Small intestine (tissue), 7 donors: ENCODE data around the gene RAPSN. TPM values are rescaled to one million over a fixed set of nuclear protein-coding genes. Genes with fewer than 3 reads are reported as not detected.

Source experiments
- DNase-seq, 2 donors: peaks; one replicate each; pipeline versions ENCODE4 v3.0.0 to v3.0.0-alpha.2; 2013
- FAIRE-seq: peaks from 2 replicates; lab custom pipeline; 2012; peaks lifted over from hg19 to GRCh38; lab: Jason Lieb, UNC
- H3K27ac ChIP-seq, 3 donors: one replicate each; pipeline ENCODE4 v1.5.1; 2013; ENCODE audit warnings: low read length in 2 of 3, mild to moderate bottlenecking in 2 of 3, control low read depth in 1 of 3, inconsistent platforms in 1 of 3, low read depth in 1 of 3, moderate library complexity in 1 of 3
- H3K27me3 ChIP-seq, 3 donors: one replicate each; pipeline ENCODE4 v1.6.1; 2013; ENCODE audit warnings: low read length in 3 of 3, inconsistent platforms in 1 of 3; ENCODE audit not compliant: control insufficient read depth in 3 of 3, insufficient read depth in 3 of 3
- H3K36me3 ChIP-seq, 3 donors: one replicate each; pipeline ENCODE4 v1.6.1; 2013; ENCODE audit warnings: low read length in 3 of 3, inconsistent platforms in 1 of 3, low read depth in 1 of 3, mild to moderate bottlenecking in 1 of 3, moderate library complexity in 1 of 3; ENCODE audit not compliant: control insufficient read depth in 3 of 3, insufficient read depth in 2 of 3
- H3K4me1 ChIP-seq, 3 donors: one replicate each; pipeline ENCODE4 v1.6.1; 2013; ENCODE audit warnings: low read length in 2 of 3, inconsistent platforms in 1 of 3, low read depth in 1 of 3, mild to moderate bottlenecking in 1 of 3, moderate library complexity in 1 of 3; ENCODE audit not compliant: control insufficient read depth in 3 of 3, insufficient read depth in 2 of 3
- H3K4me3 ChIP-seq, 3 donors: one replicate each; pipeline ENCODE4 v1.5.1; 2013; ENCODE audit warnings: low read length in 3 of 3, control low read depth in 1 of 3, inconsistent platforms in 1 of 3, low read depth in 1 of 3, mild to moderate bottlenecking in 1 of 3, moderate library complexity in 1 of 3
- H3K9me3 ChIP-seq, 2 donors: one replicate each; pipeline ENCODE4 v1.6.1; 2013; ENCODE audit warnings: low read depth in 1 of 2, low read length in 1 of 2; ENCODE audit not compliant: control insufficient read depth in 2 of 2, insufficient read depth in 1 of 2
- WGBS, 3 donors: extraction: QIAGEN DNeasy Blood & Tissue Kit; methylation state at CpG; one replicate each; pipeline ENCODE4 v1.1.7; 2013; 5-methylcytosine and 5-hydroxymethylcytosine counted together
- polyA plus RNA-seq, 4 donors: library from polyadenylated mRNA; stranded (reverse) in 3 of 4; unstranded in 1 of 4; fragments of 200-250 nt in 3 of 4; fragments of 120-200 nt in 1 of 4; gene quantifications; one replicate each; pipeline versions ENCODE4 v1.2.1 to v1.2.3, GENCODE V29; 2013
- donor health status: healthy with polysubstance abuse.
- donor health status: control.
- donor health status: control.
- donor health status: Bipolar disorder and iron deficiency.
- donor health status: healthy.

RAPSN gene
- polyA plus RNA-seq, 4 donors, result 0.36 to 0.89 (median 0.66) TPM

DNA sequence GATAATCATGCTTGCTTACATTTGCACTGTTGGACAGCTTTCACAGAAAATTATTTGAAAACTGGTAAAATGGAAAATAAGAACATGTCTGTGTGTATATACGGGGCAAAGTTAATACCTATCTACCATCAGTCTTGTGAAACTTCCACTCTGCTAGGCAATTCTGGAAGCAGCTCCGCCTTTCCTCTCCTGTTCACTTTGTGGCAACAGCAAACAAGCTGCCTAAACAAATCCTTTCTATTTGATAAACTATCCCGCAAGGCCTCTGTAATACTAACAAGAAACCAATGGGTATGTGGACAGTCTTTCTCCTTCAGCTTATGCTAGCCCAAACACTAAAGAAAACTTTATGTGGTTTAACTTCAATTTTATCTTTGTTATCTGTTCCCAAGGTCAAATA, 39.2 kb upstream of the RAPSN start:
- Histone ChIP-seq H3K27ac (no peak overlapping the region), H3K9me3 (no peaks in the 10 kb centered on the region), H3K4me3 (no peak overlapping the region), H3K4me1 (peaks cover 0 to 6% (median 0%) of the 10 kb centered on the region in 3 donors), H3K27me3 (no peaks in the 10 kb centered on the region), H3K36me3 (peaks cover 5 to 36% (median 14%) of the 10 kb centered on the region in 3 donors)
- no peak for FAIRE-seq
- WGBS, 3 donors, result 25 to 55% (median 45%) methylated on average over 3 of the region's 3 CpGs
- peak in 1 of 2 donors; percentile 16 for DNase-seq

DNA sequence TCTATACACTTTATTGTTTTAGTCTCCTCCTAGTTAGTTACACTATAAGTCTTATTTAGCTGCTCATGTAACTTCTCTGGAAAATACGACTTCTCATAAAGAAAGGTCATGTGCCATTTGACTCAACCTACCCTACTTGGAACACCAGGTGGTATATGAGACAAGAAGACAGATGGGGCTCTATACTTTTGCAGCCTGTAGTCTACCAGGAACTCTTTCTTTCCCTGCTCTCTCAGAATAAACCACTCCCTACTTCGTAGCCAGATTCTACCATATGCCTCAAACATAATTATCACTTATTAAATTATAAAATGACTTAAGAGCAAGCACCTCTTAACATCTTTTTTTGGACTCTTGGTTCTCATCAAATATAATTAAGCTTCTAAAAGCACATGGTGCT, 38.5 kb upstream of the RAPSN start:
- no peak overlapping the region for H3K27ac ChIP-seq
- no peaks in the 10 kb centered on the region for H3K9me3 ChIP-seq
- no peaks in the 10 kb centered on the region for H3K27me3 ChIP-seq
- no peak for FAIRE-seq
- 65 to 82% (median 70%) methylated on average over 2 of the region's 2 CpGs for WGBS, 3 donors
- no peak overlapping the region for H3K4me3 ChIP-seq
- H3K36me3 ChIP-seq, result peaks cover 5 to 41% (median 18%) of the 10 kb centered on the region in 3 donors
- H3K4me1 ChIP-seq, result peaks cover 0 to 6% (median 0%) of the 10 kb centered on the region in 3 donors
- DNase-seq, result no peak

- Histone ChIP-seq H3K4me1 (peaks cover 0 to 6% (median 0%) of the 10 kb centered on the region in 3 donors), H3K4me3 (no peak overlapping the region), H3K27ac (no peak overlapping the region), H3K36me3 (peaks cover 14 to 49% (median 21%) of the 10 kb centered on the region in 3 donors), H3K9me3 (no peaks in the 10 kb centered on the region), H3K27me3 (no peaks in the 10 kb centered on the region)
- DNase-seq (no peak), FAIRE-seq (no peak)
- 93 to 95% (median 94%) methylated on average over 7 of the region's 7 CpGs for WGBS, 3 donors
These were observed 36.2 kb upstream of the RAPSN start for GRCh38 chr11:47485107-47485506.

DNA sequence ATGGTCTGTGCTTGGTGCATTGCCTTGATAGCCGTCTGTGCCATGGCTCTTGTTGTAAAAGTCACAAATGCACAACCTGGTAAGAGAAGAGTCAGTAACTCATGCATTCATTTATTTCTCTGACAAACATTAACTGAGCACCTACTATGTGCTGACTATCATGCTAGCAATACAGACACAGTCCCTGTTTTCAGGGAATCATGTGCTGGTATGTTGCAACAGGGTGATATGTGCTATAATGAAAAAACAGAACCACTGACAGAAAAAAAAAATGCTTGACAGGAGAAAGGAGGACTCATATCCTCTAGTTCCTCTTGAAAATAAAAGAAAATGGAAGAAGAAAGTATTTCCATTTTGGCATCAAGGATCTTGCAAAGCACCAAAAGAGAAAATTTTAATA, 34.5 kb upstream of the RAPSN start:
- no peaks in the 10 kb centered on the region for H3K27me3 ChIP-seq
- peaks cover 21 to 61% (median 29%) of the 10 kb centered on the region in 3 donors for H3K36me3 ChIP-seq
- peaks cover 0 to 3% (median 0%) of the 10 kb centered on the region in 3 donors for H3K4me1 ChIP-seq
- no peak overlapping the region for H3K27ac ChIP-seq
- 79 to 92% (median 91%) methylated on average over 1 of the region's 1 CpG for WGBS, 3 donors
- no peaks in the 10 kb centered on the region for H3K9me3 ChIP-seq
- DNase-seq, result no peak
- H3K4me3 ChIP-seq, result no peak overlapping the region
- no peak for FAIRE-seq

DNA sequence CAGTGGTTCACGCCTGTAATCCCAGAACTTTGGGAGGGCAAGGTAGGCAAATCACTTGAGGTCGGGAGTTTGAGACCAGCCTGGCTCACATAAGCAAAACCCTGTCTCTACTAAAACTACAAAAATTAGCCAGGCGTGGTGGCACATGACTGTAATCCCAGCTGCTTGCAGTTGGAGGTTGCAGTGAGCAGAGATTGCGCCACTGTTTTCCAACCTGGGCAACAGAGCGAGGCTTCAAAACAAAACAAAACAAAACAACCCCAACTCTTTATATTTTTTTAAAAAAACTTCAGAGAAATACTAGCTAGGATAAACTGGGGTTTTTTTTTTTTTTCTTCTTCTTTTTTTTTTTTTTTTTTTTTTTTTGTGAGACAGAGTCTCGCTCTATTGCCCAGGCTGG, 31.8 kb upstream of the RAPSN start:
- WGBS, 3 donors, result 95 to 98% (median 96%) methylated on average over 6 of the region's 6 CpGs
- no peak overlapping the region for H3K4me3 ChIP-seq
- H3K27ac ChIP-seq, result no peak overlapping the region
- no peaks in the 10 kb centered on the region for H3K9me3 ChIP-seq
- FAIRE-seq (no peak), DNase-seq (no peak)
- H3K36me3 ChIP-seq, result peaks cover 31 to 75% (median 34%) of the 10 kb centered on the region in 3 donors
- no peaks in the 10 kb centered on the region for H3K4me1 ChIP-seq
- H3K27me3 ChIP-seq, result no peaks in the 10 kb centered on the region

- Histone ChIP-seq H3K4me1 (no peaks in the 10 kb centered on the region), H3K4me3 (no peak overlapping the region), H3K9me3 (no peaks in the 10 kb centered on the region), H3K36me3 (peaks cover 32 to 66% (median 44%) of the 10 kb centered on the region in 3 donors), H3K27ac (no peak overlapping the region), H3K27me3 (no peaks in the 10 kb centered on the region)
- 86 to 90% (median 87%) methylated on average over 5 of the region's 5 CpGs for WGBS, 3 donors
- no peak for FAIRE-seq
- no peak for DNase-seq
These were observed 29.9 kb upstream of the RAPSN start for GRCh38 chr11:47478651-47479329.

DNA sequence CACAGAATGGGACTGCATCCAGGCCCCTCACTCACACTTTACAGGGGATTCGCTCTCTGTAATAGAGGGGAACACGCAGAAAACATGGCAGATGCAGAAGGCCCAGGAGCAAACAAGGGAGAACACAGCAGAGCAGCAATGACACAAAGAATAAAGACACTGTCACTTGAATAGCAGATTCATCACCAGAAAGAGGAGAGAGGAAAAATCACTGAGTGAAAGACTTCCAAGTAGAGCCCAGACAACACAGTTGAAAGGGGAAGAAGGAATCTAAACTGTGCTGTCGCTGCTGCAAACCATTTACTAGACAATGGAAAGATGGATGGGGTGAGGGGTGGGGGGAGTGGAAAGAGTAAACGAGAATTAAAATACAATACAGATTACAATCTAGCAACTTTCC, 28.8 kb upstream of the RAPSN start:
- FAIRE-seq (no peak), DNase-seq (no peak)
- Histone ChIP-seq H3K27ac (no peak overlapping the region), H3K9me3 (no peaks in the 10 kb centered on the region), H3K27me3 (no peaks in the 10 kb centered on the region), H3K36me3 (peaks cover 32 to 66% (median 43%) of the 10 kb centered on the region in 3 donors), H3K4me3 (no peak overlapping the region), H3K4me1 (no peaks in the 10 kb centered on the region)
- WGBS, 3 donors, result 80 to 84% (median 81%) methylated on average over 4 of the region's 4 CpGs

GRCh38 chr11:47477323-47477722, 28.4 kb upstream of the RAPSN start:
- no peaks in the 10 kb centered on the region for H3K9me3 ChIP-seq
- FAIRE-seq, result no peak
- H3K4me3 ChIP-seq, result no peak overlapping the region
- H3K27ac ChIP-seq, result no peak overlapping the region
- no peaks in the 10 kb centered on the region for H3K4me1 ChIP-seq
- no peak for DNase-seq
- peaks cover 30 to 65% (median 43%) of the 10 kb centered on the region in 3 donors for H3K36me3 ChIP-seq
- H3K27me3 ChIP-seq, result no peaks in the 10 kb centered on the region
